A549 (cell line): ENCODE measurements around the gene FAM228B. TPM values are rescaled to one million over a fixed set of nuclear protein-coding genes. Genes with fewer than 3 reads are reported as not detected.

Source experiments
- ATAC-seq, 2 experiments: fragments of 200-7000 bp in 1 of 2; fragments of >200 bp in 1 of 2; cut with Nextera tagmentation in 1 of 2; cut with Tn5 transposase in 1 of 2; 3 replicates each; pipeline versions ENCODE4 v1.8.0 to v1.9.1; 2018 to 2020; ENCODE audit warnings: mild to moderate bottlenecking in 1 of 2, moderate library complexity in 1 of 2
- CTCF ChIA-PET: fragments of 300-600 bp; sonication (Branson Sonifier 250); formaldehyde crosslinking; extraction: SDS; loops from one replicate; lab custom pipeline; 2021; ENCODE audit warnings: antibody characterized with exemption, inconsistent platforms; lab: Yijun Ruan, JAX
- POLR2A ChIA-PET: fragments of 350-600 bp; formaldehyde crosslinking; extraction: SDS; loops from one replicate; lab custom pipeline; 2021; ENCODE audit warnings: antibody characterized with exemption, inconsistent platforms; lab: Yijun Ruan, JAX
- DNase-seq, 2 experiments: peaks; one replicate each; pipeline versions ENCODE4 v3.0.0 to v3.0.0-alpha.2; 2011 to 2016; ENCODE audit warnings: low read depth in 1 of 2, low spot score in 1 of 2
- FAIRE-seq: peaks from 2 replicates; lab custom pipeline; 2011; peaks lifted over from hg19 to GRCh38; lab: Jason Lieb, UNC
- H3K27ac ChIP-seq, 2 experiments: fragments of >200 bp; sonication (Bioruptor Twin); formaldehyde crosslinking; 3 replicates each; pipeline ENCODE4 v1.5.1; 2016 to 2017
- H3K4me1 ChIP-seq: fragments of >200 bp; sonication (Bioruptor Twin); formaldehyde crosslinking; 3 replicates; pipeline ENCODE4 v1.6.1; 2016
- H3K4me2 ChIP-seq: fragments of >200 bp; sonication (Bioruptor Twin); formaldehyde crosslinking; 3 replicates; pipeline ENCODE4 v1.6.1; 2016
- H3K4me3 ChIP-seq: fragments of >200 bp; sonication (Bioruptor Twin); formaldehyde crosslinking; 3 replicates; pipeline ENCODE4 v1.5.1; 2016
- H3K9me3 ChIP-seq: fragments of >200 bp; sonication (Bioruptor Twin); formaldehyde crosslinking; 3 replicates; pipeline ENCODE4 v1.6.1; 2016
- ATOH8 ChIP-seq: fragments of 250-450 bp; sonication (Bioruptor Pico); IDR thresholded peaks from 2 replicates; pipeline ENCODE4 v1.5.0; 2020; ENCODE audit warnings: low read depth, mild to moderate bottlenecking, moderate library complexity
- CBX8 ChIP-seq: fragments of 200-600 bp; sonication (generic); IDR thresholded peaks from 2 replicates; pipeline ENCODE4 v1.6.1; 2016
- CHD2 ChIP-seq: fragments of 150-350 bp; IDR thresholded peaks from 2 replicates; pipeline ENCODE4 v1.6.1; 2014; ENCODE audit warnings: low read length; ENCODE audit not compliant: partially characterized antibody
- CTCF ChIP-seq: fragments of >200 bp; sonication (Bioruptor Twin); formaldehyde crosslinking; IDR thresholded peaks from 3 replicates; pipeline ENCODE4 v1.5.1; 2016
- EHF ChIP-seq: fragments of 250-450 bp; sonication (Bioruptor Pico); IDR thresholded peaks from 2 replicates; pipeline ENCODE4 v1.5.0; 2020; ENCODE audit warnings: mild to moderate bottlenecking
- ESRRA ChIP-seq: fragments of 150-350 bp; IDR thresholded peaks from 2 replicates; pipeline ENCODE4 v1.6.1; 2014; ENCODE audit warnings: mild to moderate bottlenecking, low read length, borderline replicate concordance
- HES2 ChIP-seq: fragments of >200 bp; sonication (Bioruptor Twin); formaldehyde crosslinking; IDR thresholded peaks from 2 replicates; pipeline ENCODE4 v1.6.1; 2016
- HEYL ChIP-seq: fragments of 250-450 bp; sonication (Bioruptor Pico); IDR thresholded peaks from 2 replicates; pipeline ENCODE4 v1.8.0; 2021; ENCODE audit warnings: mild to moderate bottlenecking, moderate library complexity
- HMGXB4 ChIP-seq: fragments of 250-450 bp; sonication (Bioruptor Pico); IDR thresholded peaks from 2 replicates; pipeline ENCODE4 v1.5.0; 2021; ENCODE audit warnings: mild to moderate bottlenecking, moderate library complexity, borderline replicate concordance
- HOXA7 ChIP-seq: fragments of 250-450 bp; sonication (Bioruptor Pico); IDR thresholded peaks from 2 replicates; pipeline ENCODE4 v1.5.0; 2020; ENCODE audit warnings: mild to moderate bottlenecking, moderate library complexity
- MAZ ChIP-seq: fragments of 150-350 bp; IDR thresholded peaks from 2 replicates; pipeline ENCODE4 v1.6.1; 2014; ENCODE audit warnings: antibody characterized with exemption, low read depth, low read length, borderline replicate concordance
- NFE2L2 ChIP-seq: fragments of 150-350 bp; conservative IDR thresholded peaks from 2 replicates; pipeline ENCODE4 v1.6.1; 2014; ENCODE audit warnings: low read length
- PBX3 ChIP-seq: IDR thresholded peaks from 2 replicates; pipeline ENCODE4 v1.6.1; 2012
- PHF8 ChIP-seq: fragments of 200-600 bp; sonication (generic); IDR thresholded peaks from 2 replicates; pipeline ENCODE4 v1.6.1; 2016; ENCODE audit warnings: low read depth, mild to moderate bottlenecking, antibody characterized with exemption, moderate library complexity, borderline replicate concordance
- RFX5 ChIP-seq: fragments of 450-650 bp; IDR thresholded peaks from 2 replicates; pipeline ENCODE4 v1.7.1; 2014; ENCODE audit warnings: antibody characterized with exemption, mild to moderate bottlenecking, moderate library complexity
- TFCP2L1 ChIP-seq: fragments of 250-450 bp; sonication (Bioruptor Pico); IDR thresholded peaks from 2 replicates; pipeline ENCODE4 v1.5.0; 2021; ENCODE audit warnings: mild to moderate bottlenecking
- WGBS: methylation state at CpG from one replicate; pipeline ENCODE4 v1.1.6; 2017; ENCODE audit errors: missing lambda C conversion rate; 5-methylcytosine and 5-hydroxymethylcytosine counted together
- polyA plus RNA-seq, 4 experiments: library from polyadenylated mRNA; depleted of rRNA in 3 of 4; stranded (reverse); fragments of >200 nt; fragmentation: RNase III in 1 of 4; extraction: RNeasy Plus Mini Kit Qiagen cat#74134 plus additional on column Dnase treatment in 1 of 4; gene quantifications; 2 replicates in 3 of 4; 3 replicates in 1 of 4; pipeline ENCODE4 v1.2.3, GENCODE V29; 2011 to 2017

FAM228B gene
- polyA plus RNA-seq, 2 of the 4 experiments (the other 2 are of a cell fraction): 3.8 to 7.6 TPM

GRCh38 chr2:24153478-24153877 is 30.2 kb downstream of the FAM228B start:
- Histone ChIP-seq H3K9me3 (no peaks in the 10 kb centered on the region), H3K4me3 (no peak overlapping the region), H3K27ac (no peak overlapping the region), H3K4me1 (no peaks in the 10 kb centered on the region), H3K4me2 (no peak overlapping the region)
- no peak for FAIRE-seq
- ATAC-seq: peak; percentile 25 to 30; a peak in 1 of 6 replicates
- 85% methylated on average over 4 of the region's 4 CpGs for WGBS
- no peak for TF ChIP-seq TFCP2L1 (CRISPR knock-in tag)
- TF ChIP-seq PBX3: no peak
- no peak for TF ChIP-seq ESRRA
- no peak for TF ChIP-seq EHF
- TF ChIP-seq NFE2L2: no peak
- TF ChIP-seq CTCF: no peak
- TF ChIP-seq HOXA7 (CRISPR knock-in tag): no peak
- no peak for TF ChIP-seq PHF8
- no peak for TF ChIP-seq CHD2
- POLR2A ChIA-PET: no interaction called here
- CTCF ChIA-PET: interaction anchor here (1.0 to 1.6 kb wide), 2 partner anchors 9 to 69 kb away, joined by 3 to 4 read pairs; partner anchors contain the start of gene TP53I3
- no peak for DNase-seq

- ChIA-PET CTCF (interaction anchor here (0.6 to 2.2 kb wide), 3 partner anchors 22 to 74 kb away, joined by 4 to 7 read pairs (median 4); partner anchors contain the start of gene TP53I3), POLR2A (no interaction called here)
- 91% methylated on average over 5 of the region's 5 CpGs for WGBS
- no peak overlapping the region for H3K27ac ChIP-seq
- no peak for FAIRE-seq
- no peak overlapping the region for H3K4me2 ChIP-seq
- DNase-seq: no peak
- no peak for ATAC-seq
- H3K4me1 ChIP-seq: no peaks in the 10 kb centered on the region
- no peak for TF ChIP-seq MAZ
- TF ChIP-seq ATOH8 (CRISPR knock-in tag): no peak
- no peak for TF ChIP-seq CBX8
- no peak overlapping the region for H3K4me3 ChIP-seq
- H3K9me3 ChIP-seq: 0 out of 3 replicates have a peak, but pooled peaks cover 6% of the 10 kb centered on the region
These were observed 34.9 kb downstream of the FAM228B start for GRCh38 chr2:24158131-24158530.

GRCh38 chr2:24159708-24160107 is 36.4 kb downstream of the FAM228B start:
- Histone ChIP-seq H3K27ac (no peak overlapping the region), H3K4me3 (no peak overlapping the region), H3K9me3 (0 out of 3 replicates have a peak, but pooled peaks cover 6% of the 10 kb centered on the region), H3K4me1 (no peaks in the 10 kb centered on the region), H3K4me2 (no peak overlapping the region)
- CTCF ChIA-PET: interaction anchor here (2.2 kb wide), 1 partner anchor 75 kb away, joined by 7 read pairs; the partner anchor contains the start of gene TP53I3
- DNase-seq (no peak), ATAC-seq (no peak), FAIRE-seq (no peak)
- POLR2A ChIA-PET: no interaction called here
- TF ChIP-seq CBX8 (no peak), HEYL (CRISPR knock-in tag) (no peak), ATOH8 (CRISPR knock-in tag) (no peak), ESRRA (no peak), RFX5 (no peak), HES2 (no peak), PBX3 (no peak), HMGXB4 (CRISPR knock-in tag) (no peak)
- WGBS: 77% methylated on average over 4 of the region's 4 CpGs
